GM12891 (cell line): ENCODE measurements around the gene MUCL3.

ENCODE experiments used
- DNase-seq: peaks from one replicate; pipeline ENCODE4 v3.0.0; 2011; ENCODE audit warnings: low spot score; ENCODE audit not compliant: insufficient read length
- FAIRE-seq: peaks from 2 replicates; lab custom pipeline; 2011; peaks lifted over from hg19 to GRCh38; lab: Jason Lieb, UNC
- PAX5 ChIP-seq: IDR thresholded peaks from 2 replicates; pipeline ENCODE4 v1.6.1; 2011; ENCODE audit warnings: low read length, moderate library complexity, mild to moderate bottlenecking; ENCODE audit not compliant: insufficient read depth, severe bottlenecking
- POLR2A ChIP-seq: IDR thresholded peaks from 2 replicates; pipeline ENCODE4 v1.6.1; 2011; ENCODE audit warnings: low read depth, low read length, control low read depth
- POLR2AphosphoS5 ChIP-seq: IDR thresholded peaks from 2 replicates; pipeline ENCODE4 v1.6.1; 2011; ENCODE audit warnings: low read depth, low read length, control low read depth
- POU2F2 ChIP-seq: IDR thresholded peaks from 2 replicates; pipeline ENCODE4 v1.6.1; 2011; ENCODE audit warnings: low read depth, mild to moderate bottlenecking, control low read depth, low read length, moderate library complexity
- SPI1 ChIP-seq: IDR thresholded peaks from 2 replicates; pipeline ENCODE4 v1.6.1; 2011; ENCODE audit warnings: low read depth, low read length, control low read depth
- TAF1 ChIP-seq: IDR thresholded peaks from 2 replicates; pipeline ENCODE4 v1.6.1; 2011; ENCODE audit warnings: low read depth, low read length, control low read depth

Gene MUCL3

DNA sequence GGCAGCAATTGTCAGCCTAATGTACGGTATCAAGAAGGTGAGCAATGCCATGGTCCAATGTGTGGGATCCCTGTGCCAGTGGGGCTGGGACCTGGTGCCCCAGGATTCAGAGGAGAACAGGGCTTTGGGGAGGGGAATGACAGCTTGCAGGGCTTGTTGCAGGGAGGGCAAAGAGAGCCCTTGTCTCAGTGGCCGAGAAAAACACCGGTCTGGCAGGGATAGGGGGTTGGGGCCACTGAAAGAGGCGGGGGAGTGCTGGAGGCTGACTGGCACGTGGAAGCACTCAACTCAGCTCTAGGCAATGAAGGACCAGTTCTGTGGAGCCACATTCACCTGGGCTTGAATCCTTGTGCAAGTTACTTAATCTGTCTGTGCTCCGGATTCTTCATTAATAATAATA is 3.5 kb upstream of the MUCL3 start:
- FAIRE-seq (no peak), DNase-seq (no peak)
- TF ChIP-seq POU2F2 (no peak), SPI1 (no peak), TAF1 (no peak), PAX5 (no peak), POLR2A (no peak), POLR2AphosphoS5 (no peak)

DNA sequence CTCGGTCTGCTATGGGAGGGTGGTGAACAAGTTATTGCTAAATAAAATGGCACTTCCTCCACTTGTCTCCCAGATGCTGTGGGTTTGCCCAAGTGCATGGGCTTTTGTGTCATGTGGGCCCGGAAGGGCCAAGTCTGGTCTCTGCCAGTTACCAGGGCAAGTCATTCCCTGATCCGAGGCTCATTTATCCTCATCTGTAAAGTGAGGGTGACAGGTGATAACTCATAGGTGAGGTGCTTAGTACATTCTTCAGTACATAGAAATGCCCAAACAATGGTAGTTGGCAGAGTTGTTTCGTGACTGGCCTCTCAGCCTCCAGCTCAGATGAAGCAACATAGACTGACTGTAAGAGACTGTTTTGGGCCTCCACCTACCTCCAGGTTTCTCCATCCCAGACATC is 2.0 kb upstream of the MUCL3 start:
- DNase-seq = no peak

DNA sequence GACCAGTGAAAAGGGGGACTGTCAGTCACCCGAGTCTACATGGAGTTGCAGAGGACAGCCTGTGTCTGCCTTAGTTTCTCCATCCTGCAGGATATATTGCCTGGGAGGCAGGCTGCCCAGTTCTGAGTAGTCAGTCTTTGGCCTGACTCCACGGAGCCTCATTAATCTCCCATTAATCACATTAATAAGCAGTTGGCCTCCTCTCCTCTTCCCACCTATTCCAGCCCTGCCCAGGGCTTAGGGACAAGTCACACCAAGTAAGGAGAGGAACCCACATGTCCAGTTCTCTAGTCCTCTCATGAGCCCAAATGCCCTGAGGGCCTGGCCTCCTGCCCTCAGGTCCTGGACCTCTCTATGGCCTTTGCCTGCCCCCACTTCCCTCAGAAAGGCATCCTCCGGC is 1.3 kb upstream of the MUCL3 start:
- no peak for TF ChIP-seq POLR2A
- no peak for TF ChIP-seq PAX5
- no peak for TF ChIP-seq SPI1
- no peak for TF ChIP-seq TAF1
- no peak for TF ChIP-seq POU2F2
- TF ChIP-seq POLR2AphosphoS5 = no peak
- no peak for FAIRE-seq
- no peak for DNase-seq

More for the DNA sequence above, 2.0 kb upstream of the MUCL3 start:
- TF ChIP-seq POU2F2 = no peak
- TF ChIP-seq PAX5 = no peak
- no peak for TF ChIP-seq POLR2AphosphoS5
- no peak for TF ChIP-seq TAF1
- TF ChIP-seq SPI1 = no peak
- no peak for FAIRE-seq

- TF ChIP-seq PAX5 = no peak
- no peak for TF ChIP-seq POLR2A
- TF ChIP-seq TAF1 = no peak
- no peak for TF ChIP-seq SPI1
- no peak for TF ChIP-seq POU2F2
- TF ChIP-seq POLR2AphosphoS5 = no peak
- DNase-seq (no peak), FAIRE-seq (no peak)
Measured at GRCh38 chr6:30942338-30943060, 1.7 kb downstream of the MUCL3 start.

DNA sequence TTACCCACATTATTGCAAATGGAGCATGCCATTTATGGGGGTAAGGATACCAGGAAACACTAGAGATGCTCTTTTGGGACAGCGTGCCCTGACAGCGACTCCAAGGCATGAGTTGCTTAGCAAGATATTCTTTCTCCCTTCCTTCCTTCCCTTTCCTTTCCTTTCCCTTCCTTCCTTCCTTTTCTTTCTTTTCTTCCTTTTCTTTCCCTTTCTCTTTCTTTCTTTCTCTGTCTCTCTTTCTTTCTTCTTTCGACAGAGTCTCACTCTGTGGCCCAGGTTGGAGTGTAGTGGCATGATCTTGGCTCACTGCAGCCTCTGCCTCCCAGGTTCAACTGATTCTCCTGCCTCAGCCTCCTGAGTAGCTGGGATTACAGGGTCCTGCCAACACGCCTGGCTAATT is 3.3 kb downstream of the MUCL3 start:
- FAIRE-seq = no peak
- no peak for TF ChIP-seq PAX5
- TF ChIP-seq SPI1 = no peak
- TF ChIP-seq TAF1 = no peak
- TF ChIP-seq POLR2A = no peak
- TF ChIP-seq POLR2AphosphoS5 = no peak
- TF ChIP-seq POU2F2 = no peak

DNA sequence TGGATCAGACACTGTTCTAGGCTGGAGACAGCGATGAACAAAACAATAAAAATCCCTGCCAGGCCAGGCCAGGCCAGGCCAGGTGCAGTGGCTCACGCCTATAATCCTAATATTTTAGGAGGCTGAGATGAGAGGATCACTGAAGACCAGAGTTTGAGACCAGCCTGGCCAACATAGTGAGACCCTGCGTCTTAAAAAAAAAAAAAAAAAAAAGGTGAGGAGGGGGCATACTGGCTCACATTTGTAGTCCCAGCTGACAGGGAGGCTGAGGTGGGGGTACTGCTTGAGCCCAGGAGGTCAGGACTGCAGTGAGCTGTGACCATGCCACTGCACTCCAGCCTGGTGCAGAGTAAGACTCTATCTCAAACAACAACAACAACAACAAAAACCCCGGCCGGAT is 4.5 kb downstream of the MUCL3 start:
- no peak for TF ChIP-seq TAF1
- no peak for TF ChIP-seq POLR2A
- no peak for TF ChIP-seq SPI1
- TF ChIP-seq POLR2AphosphoS5 = no peak
- no peak for TF ChIP-seq POU2F2
- TF ChIP-seq PAX5 = no peak
- no peak for FAIRE-seq

More for the DNA sequence above, 3.3 kb downstream of the MUCL3 start:
- DNase-seq = no peak

GRCh38 chr6:30947231-30947630 is 6.5 kb downstream of the MUCL3 start:
- TF ChIP-seq SPI1 (no peak), POLR2A (no peak), POU2F2 (no peak), POLR2AphosphoS5 (no peak), PAX5 (no peak), TAF1 (no peak)
- DNase-seq = no peak
- FAIRE-seq = no peak

More for the DNA sequence above, 4.5 kb downstream of the MUCL3 start:
- no peak for DNase-seq

DNA sequence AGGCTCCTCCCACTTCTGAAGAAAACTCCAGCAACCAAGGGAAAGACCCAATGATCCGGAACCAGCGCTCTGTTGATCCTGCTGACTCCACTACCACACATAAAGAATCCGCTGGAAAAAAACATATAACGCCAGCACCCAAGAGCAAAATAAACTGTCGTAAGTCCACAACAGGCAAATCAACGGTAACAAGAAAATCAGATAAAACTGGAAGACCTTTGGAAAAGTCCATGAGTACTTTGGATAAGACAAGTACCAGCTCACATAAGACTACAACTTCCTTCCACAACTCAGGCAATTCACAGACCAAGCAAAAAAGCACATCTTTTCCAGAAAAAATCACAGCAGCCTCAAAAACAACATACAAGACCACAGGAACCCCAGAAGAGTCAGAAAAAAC is 8.0 kb downstream of the MUCL3 start:
- TF ChIP-seq POU2F2 (no peak), SPI1 (no peak), TAF1 (no peak), PAX5 (no peak), POLR2A (no peak), POLR2AphosphoS5 (no peak)
- FAIRE-seq = no peak

GRCh38 chr6:30951907-30952469 is 11.2 kb downstream of the MUCL3 start:
- no peak for FAIRE-seq
- no peak for DNase-seq
- no peak for TF ChIP-seq POLR2AphosphoS5
- TF ChIP-seq POU2F2 = no peak
- TF ChIP-seq POLR2A = no peak
- TF ChIP-seq TAF1 = no peak
- TF ChIP-seq PAX5 = no peak
- no peak for TF ChIP-seq SPI1

More for the DNA sequence above, 8.0 kb downstream of the MUCL3 start:
- no peak for DNase-seq
